HL-60 (cell line): ENCODE results near the gene FOXP1.

ENCODE experiments used
- DNase-seq, 2 experiments: peaks; one replicate each; pipeline ENCODE4 v3.0.0-alpha.2; 2010 to 2020; ENCODE audit warnings: low read depth in 1 of 2, low spot score in 1 of 2
- H3K27ac ChIP-seq: fragments of 250-450 bp; sonication (Bioruptor Pico); replicated peaks from 2 replicates; pipeline ENCODE4 v1.5.1; 2020; ENCODE audit warnings: mild to moderate bottlenecking, moderate library complexity
- H3K27me3 ChIP-seq: fragments of 250-450 bp; sonication (Bioruptor Pico); 2 replicates; pipeline ENCODE4 v1.5.1; 2021; ENCODE audit warnings: mild to moderate bottlenecking, moderate library complexity; ENCODE audit not compliant: insufficient read depth, poor library complexity, severe bottlenecking
- H3K4me3 ChIP-seq: replicated peaks from 2 replicates; pipeline ENCODE4 v1.5.1; 2011; ENCODE audit warnings: mild to moderate bottlenecking, control low read depth, low read length; ENCODE audit not compliant: insufficient read depth
- GABPA ChIP-seq: IDR thresholded peaks from 2 replicates; pipeline ENCODE4 v1.6.1; 2012; ENCODE audit warnings: low read depth
- POLR2AphosphoS5 ChIP-seq: IDR thresholded peaks from 2 replicates; pipeline ENCODE4 v1.6.1; 2012; ENCODE audit warnings: low read depth
- REST ChIP-seq: IDR thresholded peaks from 2 replicates; pipeline ENCODE4 v1.6.1; 2012; ENCODE audit warnings: low read depth; ENCODE audit not compliant: insufficient replicate concordance
- SPI1 ChIP-seq: IDR thresholded peaks from 2 replicates; pipeline ENCODE4 v1.6.1; 2012; ENCODE audit warnings: low read depth, mild to moderate bottlenecking, borderline replicate concordance
- TF ChIP-seq, protein P1 (sequence below): IDR thresholded peaks from one replicate; pipeline ENCODE4 v1.5.1; 2011; ENCODE audit warnings: low read length, control low read depth, inconsistent platforms; ENCODE audit not compliant: insufficient read depth

Gene FOXP1

DNA sequence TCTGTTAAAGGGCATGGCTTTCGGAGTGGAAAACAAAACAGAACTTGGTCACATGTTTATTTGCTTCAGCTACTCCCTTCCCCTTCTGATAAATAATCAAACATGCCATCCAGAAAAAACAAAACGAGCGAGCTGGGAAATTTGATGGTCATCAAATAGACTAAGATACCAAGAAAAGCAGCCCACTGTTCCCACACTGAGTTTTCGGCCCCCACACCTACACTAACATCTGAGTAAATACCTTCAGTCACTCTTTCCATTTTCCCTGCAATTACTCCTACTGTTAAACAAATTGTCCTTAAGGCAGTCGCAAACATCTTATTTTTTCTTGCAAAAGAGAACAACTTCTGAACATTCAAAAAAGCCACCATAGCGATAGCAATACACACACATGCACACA, 454.6 kb downstream of the FOXP1 start:
- no peak overlapping the region for H3K4me3 ChIP-seq
- DNase-seq, result no peak
- peak overlapping the region; percentile 58 for H3K27ac ChIP-seq
- no peaks in the 10 kb centered on the region for H3K27me3 ChIP-seq
- no peak for TF ChIP-seq REST
- no peak for TF ChIP-seq SPI1
- TF ChIP-seq POLR2AphosphoS5, result no peak
- TF ChIP-seq, protein P1, sequence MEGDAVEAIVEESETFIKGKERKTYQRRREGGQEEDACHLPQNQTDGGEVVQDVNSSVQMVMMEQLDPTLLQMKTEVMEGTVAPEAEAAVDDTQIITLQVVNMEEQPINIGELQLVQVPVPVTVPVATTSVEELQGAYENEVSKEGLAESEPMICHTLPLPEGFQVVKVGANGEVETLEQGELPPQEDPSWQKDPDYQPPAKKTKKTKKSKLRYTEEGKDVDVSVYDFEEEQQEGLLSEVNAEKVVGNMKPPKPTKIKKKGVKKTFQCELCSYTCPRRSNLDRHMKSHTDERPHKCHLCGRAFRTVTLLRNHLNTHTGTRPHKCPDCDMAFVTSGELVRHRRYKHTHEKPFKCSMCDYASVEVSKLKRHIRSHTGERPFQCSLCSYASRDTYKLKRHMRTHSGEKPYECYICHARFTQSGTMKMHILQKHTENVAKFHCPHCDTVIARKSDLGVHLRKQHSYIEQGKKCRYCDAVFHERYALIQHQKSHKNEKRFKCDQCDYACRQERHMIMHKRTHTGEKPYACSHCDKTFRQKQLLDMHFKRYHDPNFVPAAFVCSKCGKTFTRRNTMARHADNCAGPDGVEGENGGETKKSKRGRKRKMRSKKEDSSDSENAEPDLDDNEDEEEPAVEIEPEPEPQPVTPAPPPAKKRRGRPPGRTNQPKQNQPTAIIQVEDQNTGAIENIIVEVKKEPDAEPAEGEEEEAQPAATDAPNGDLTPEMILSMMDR, result no peak
- TF ChIP-seq GABPA, result no peak

DNA sequence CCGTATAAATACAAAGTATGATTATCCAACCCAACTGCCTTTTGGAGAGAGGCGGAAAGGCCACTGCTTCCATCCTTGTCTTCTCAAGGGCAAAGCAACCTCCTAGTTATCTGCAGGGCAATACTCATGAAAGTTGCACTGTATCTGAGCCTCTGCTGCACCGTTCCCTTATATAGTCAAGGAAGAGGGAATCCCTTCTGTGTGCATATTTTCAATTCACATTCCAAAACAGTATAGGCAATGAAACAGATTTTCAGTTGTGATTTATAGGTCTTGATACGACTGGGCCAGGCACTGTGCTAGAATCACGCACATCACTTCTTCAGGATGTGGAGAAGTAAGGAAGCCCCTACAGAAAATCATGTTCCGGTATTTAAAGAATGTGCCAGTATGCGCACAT, 455.7 kb downstream of the FOXP1 start:
- Histone ChIP-seq H3K27me3 (no peaks in the 10 kb centered on the region), H3K4me3 (no peak overlapping the region), H3K27ac (no peak overlapping the region)
- DNase-seq, result no peak
- TF ChIP-seq POLR2AphosphoS5 (no peak), GABPA (no peak), REST (no peak), SPI1 (no peak)
- TF ChIP-seq, protein P1, result no peak

GRCh38 chr3:71127052-71127831, 456.3 kb downstream of the FOXP1 start:
- H3K27ac ChIP-seq, result no peak overlapping the region
- no peaks in the 10 kb centered on the region for H3K27me3 ChIP-seq
- H3K4me3 ChIP-seq, result no peak overlapping the region
- TF ChIP-seq REST, result no peak
- DNase-seq, result no peak
